Measurements from ENCODE around the gene TTF1.

DNA sequence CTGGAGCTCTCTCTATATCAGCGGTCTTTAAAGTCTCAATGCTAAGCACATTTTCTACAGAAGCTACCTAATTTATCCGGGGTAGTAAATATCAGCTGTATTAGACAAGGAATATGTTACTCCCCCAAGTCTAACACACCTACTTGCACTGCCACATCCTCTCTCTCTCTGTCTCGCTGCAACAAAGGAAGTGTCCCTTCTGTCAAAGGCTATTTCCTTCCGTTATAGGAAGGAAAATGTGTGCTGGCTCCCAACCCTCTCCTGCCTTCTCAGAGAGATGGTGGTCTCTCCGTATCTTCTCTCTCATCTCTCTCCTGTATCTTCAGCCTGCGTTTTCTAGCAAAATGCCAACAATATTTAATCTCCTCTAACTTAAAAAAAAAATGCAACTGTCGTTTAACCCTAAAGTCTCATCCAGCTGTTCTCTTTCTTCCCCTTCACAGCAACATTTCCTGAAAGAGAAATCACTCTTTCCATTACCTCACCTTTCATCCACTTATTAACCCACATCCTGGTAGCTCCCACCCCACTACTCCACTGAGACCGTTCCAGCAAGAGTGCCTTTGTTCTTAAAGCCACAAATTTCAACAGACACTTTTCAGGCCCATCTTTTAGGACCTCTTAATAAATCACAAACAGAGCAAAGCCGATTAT is 2.3 kb downstream of the TTF1 start:
- no peak for TF ChIP-seq DMAP1 (CRISPR knock-in tag; IDR thresholded peaks at IDR 0.05)
- TF ChIP-seq, protein P1, sequence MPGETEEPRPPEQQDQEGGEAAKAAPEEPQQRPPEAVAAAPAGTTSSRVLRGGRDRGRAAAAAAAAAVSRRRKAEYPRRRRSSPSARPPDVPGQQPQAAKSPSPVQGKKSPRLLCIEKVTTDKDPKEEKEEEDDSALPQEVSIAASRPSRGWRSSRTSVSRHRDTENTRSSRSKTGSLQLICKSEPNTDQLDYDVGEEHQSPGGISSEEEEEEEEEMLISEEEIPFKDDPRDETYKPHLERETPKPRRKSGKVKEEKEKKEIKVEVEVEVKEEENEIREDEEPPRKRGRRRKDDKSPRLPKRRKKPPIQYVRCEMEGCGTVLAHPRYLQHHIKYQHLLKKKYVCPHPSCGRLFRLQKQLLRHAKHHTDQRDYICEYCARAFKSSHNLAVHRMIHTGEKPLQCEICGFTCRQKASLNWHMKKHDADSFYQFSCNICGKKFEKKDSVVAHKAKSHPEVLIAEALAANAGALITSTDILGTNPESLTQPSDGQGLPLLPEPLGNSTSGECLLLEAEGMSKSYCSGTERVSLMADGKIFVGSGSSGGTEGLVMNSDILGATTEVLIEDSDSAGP (CRISPR knock-in tag; IDR thresholded peaks at IDR 0.05; ENCODE audit: borderline replicate concordance): no peak

Data from HepG2 (cell line).